GM12873 (cell line): ENCODE data around the gene ZBP1.

ENCODE experiments used
- TF ChIP-seq, protein P1 (sequence below): IDR thresholded peaks from 2 replicates; pipeline ENCODE4 v1.5.1; 2012; ENCODE audit warnings: low read depth, mild to moderate bottlenecking, moderate library complexity, low read length, control low read depth; ENCODE audit not compliant: insufficient read depth; ENCODE audit errors: missing control alignments

Gene ZBP1

DNA sequence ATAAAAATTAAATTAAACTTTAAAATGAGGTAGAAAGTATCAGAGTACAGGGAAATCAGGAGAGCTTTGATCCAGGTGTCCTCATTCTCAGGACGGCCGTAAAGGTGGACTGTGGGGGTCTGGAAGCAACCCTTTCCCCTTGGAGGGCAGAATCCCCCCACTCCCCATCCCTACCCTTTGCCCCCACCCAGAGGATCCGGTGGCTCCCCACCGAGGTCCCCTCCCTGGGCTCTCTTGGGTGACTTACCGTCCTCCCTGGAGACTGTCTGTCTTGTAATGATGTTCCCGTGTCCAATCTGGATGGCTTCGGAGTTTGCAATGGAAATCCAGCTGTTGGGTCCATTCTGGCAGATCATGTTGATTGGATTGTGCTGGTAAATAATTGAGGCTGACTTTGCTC, 7.3 kb downstream of the ZBP1 start:
- TF ChIP-seq, protein P1, sequence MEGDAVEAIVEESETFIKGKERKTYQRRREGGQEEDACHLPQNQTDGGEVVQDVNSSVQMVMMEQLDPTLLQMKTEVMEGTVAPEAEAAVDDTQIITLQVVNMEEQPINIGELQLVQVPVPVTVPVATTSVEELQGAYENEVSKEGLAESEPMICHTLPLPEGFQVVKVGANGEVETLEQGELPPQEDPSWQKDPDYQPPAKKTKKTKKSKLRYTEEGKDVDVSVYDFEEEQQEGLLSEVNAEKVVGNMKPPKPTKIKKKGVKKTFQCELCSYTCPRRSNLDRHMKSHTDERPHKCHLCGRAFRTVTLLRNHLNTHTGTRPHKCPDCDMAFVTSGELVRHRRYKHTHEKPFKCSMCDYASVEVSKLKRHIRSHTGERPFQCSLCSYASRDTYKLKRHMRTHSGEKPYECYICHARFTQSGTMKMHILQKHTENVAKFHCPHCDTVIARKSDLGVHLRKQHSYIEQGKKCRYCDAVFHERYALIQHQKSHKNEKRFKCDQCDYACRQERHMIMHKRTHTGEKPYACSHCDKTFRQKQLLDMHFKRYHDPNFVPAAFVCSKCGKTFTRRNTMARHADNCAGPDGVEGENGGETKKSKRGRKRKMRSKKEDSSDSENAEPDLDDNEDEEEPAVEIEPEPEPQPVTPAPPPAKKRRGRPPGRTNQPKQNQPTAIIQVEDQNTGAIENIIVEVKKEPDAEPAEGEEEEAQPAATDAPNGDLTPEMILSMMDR: no peak

DNA sequence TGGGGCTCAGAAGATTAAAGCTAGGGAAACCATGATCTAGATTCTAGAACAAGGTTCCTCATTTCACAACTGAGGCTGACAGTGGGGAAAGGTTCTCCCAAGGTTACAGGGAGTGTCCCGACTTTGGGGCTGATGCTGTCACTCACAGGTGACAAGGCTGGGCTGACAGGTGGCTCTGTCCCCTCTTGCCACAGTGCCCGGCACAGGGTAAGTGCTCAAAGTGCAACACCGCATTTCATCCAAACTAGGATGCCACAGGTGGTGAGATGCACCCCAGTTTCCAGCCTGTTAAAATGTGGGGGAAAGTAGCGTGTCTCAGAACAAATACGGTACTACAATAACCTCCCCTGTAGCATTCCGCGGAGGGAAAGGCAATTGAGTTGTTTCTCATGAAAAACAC, 7.8 kb downstream of the ZBP1 start:
- TF ChIP-seq, protein P1: no peak

DNA sequence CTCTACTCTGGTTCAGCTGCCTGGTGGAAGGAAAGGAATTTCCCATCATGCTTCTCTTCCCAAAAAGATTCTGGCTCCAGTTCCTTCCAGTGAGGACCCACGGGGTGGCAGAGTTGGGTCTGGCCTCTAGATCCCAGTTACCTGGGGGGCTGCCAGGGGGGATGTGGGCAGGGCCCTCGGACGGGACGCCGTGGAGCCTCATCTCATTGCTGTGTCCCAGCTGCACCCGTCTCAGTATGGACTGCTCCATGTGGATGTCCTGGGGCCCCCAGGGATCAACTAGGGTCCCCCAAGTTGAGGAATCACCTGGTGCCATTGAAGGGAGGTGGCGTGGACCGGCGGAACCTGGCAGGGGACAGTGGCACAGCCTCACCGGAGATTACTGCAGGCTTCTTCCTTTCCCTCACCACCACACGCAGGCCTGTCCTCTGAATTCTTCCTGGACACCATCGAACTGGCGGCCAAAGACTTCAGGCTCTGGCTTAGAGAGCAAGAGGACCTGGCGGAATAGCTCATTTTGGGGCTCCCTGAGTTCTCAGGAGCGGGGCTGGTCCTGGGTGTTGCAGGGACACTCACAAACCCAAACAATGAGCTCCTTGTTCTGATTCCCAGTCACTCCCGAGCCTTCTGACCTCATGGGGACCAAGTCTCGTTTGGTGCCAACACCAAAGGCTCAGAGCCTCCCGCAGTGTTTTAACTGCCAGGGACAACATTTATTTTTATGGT, 8.5 kb downstream of the ZBP1 start:
- TF ChIP-seq, protein P1: no peak

DNA sequence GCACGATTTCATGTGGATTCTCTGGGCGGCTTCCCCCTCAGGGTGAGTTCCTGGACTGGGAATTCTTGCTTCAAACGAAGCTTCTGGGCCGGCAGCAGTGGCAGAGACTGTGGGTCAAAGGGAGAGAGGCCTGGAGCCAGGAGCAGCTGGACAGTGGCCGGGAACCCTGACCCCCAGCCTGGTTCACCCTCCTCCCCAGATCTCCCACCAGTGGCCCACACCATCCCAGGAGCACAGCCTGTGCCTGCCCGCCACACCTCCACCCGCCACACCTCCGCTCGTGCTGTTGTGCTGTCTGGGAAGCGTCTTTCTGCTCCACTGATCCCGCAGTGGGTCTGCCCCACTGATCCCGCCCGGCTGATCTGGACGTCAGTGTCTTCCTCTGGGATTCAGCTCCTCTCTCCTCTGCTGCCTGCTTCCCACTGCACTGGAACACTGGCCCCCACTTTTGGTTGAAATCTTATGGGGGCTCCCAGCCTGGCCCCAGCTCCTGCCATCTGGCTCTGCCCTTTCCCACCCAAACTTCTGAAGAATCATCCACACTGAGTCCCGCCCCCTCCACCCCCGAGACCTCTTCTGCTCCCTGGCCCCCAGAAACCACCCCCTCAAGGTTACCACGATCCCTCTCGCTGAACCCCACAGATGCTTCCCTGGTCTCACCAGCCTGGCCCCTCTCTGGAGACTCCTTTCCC, 9.8 kb downstream of the ZBP1 start:
- TF ChIP-seq, protein P1: no peak

DNA sequence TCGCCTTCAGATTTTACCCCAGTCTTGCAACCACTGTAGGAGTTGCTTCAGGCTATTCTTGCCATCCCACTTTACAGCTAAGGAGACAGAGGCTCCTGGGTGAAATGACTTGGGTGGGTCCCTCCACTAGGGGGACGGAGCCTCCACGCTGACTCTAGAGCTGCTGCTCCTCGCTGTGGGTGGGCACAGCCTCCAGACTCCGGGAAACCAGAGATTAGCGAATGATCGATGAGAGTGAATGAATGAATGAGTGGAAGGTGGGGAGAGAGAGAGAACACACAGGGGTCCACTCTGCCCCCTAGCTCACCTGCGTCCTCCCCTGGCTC, 10.4 kb downstream of the ZBP1 start:
- TF ChIP-seq, protein P1: peak; percentile 46

DNA sequence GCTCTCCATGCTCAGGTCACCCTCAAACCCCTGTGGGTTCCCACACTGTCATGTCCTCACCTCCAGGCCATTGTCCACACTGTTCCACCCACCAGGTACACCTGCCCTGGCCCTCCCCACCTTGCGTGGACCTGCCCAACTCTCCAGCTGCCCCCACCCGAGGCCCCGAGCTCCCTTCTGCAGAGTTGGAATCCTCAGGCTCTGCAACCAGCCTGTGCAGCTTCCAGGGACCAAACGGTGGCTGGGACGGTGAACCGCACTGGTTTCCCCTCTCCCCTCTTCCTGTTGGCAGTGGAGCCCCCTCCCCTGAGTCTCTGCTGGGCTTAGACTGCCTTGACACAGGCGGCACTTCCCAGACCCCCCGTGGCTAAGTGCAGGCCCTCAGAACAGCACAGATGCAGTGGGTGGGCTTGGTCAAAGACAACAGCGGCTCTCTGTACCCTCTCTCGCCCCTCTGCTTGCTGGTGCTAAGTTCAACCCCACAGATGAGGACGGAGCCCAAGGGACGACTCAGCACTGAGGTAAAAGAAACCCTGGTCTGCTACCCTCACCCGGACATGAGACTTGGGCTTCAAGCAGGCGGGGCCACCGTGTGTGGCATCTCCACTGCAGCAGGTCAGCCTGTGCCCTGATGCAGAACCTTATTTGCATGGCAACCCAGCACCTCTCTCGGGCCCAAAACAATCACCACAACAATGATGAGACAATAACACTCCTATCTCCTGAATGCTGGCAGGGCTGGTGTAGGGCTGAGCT, 11.0 kb downstream of the ZBP1 start:
- TF ChIP-seq, protein P1: no peak

DNA sequence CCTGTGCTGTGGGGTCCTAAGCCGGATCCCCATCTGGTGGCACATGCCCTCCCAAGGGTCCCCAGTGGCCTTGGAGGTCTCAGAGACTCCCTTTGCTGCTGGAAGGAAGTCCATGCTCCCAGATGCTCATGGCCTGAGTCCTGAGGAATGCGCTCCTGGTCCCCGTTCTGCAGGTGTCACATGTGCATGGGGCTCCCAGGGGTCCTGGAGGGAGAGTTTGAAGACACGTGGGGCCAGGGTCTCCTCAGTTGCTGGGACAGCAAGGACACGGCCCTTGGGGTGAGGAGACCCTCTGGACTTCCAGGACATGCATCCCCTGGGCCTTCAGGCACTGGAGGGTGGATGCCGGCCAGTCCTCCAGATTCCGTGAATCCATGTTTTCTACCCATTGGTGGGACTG, 11.7 kb downstream of the ZBP1 start:
- TF ChIP-seq, protein P1: no peak
